Ovary (tissue), 9 donors: ENCODE data around the gene GYG2. TPM values are rescaled to one million over a fixed set of nuclear protein-coding genes. Genes with fewer than 3 reads are reported as not detected.
"Not testable (repeated sequence)": the region's sequence is repeated elsewhere in the genome, so short reads cannot be mapped to it uniquely, and the experiment has no call there.

Experiments used
- DNase-seq, 5 donors: peaks; one replicate each; pipeline ENCODE4 v3.0.0-alpha.2; 2019 to 2020
- H3K27ac ChIP-seq, 2 donors: fragments of 200-600 bp; one replicate each; pipeline versions ENCODE4 v1.5.1 to v1.8.0; 2019 to 2022
- H3K27me3 ChIP-seq: fragments of 200-600 bp; one replicate; pipeline ENCODE4 v1.8.0; 2022
- H3K36me3 ChIP-seq: fragments of 200-600 bp; sonication (generic); one replicate; pipeline ENCODE4 v1.5.1; 2019
- H3K4me1 ChIP-seq: one replicate; pipeline ENCODE4 v1.8.1; 2013; ENCODE audit warnings: mild to moderate bottlenecking, moderate library complexity; ENCODE audit not compliant: insufficient read depth
- H3K4me3 ChIP-seq: fragments of 200-600 bp; sonication (generic); one replicate; pipeline ENCODE4 v1.5.1; 2017
- H3K9me3 ChIP-seq, 2 donors: fragments of 200-600 bp in 1 of 2; sonication (generic) in 1 of 2; one replicate each; pipeline versions ENCODE4 v1.5.1 to v1.8.1; 2013 to 2019; ENCODE audit warnings: mild to moderate bottlenecking in 1 of 2, moderate library complexity in 1 of 2
- EP300 ChIP-seq: sonication (generic); formaldehyde crosslinking; IDR thresholded peaks from one replicate; pipeline ENCODE4 v1.6.1; 2017; ENCODE audit warnings: antibody characterized with exemption
- POLR2A ChIP-seq: fragments of 450-650 bp; IDR thresholded peaks from one replicate; pipeline ENCODE4 v1.6.1; 2017; ENCODE audit warnings: antibody characterized with exemption, mild to moderate bottlenecking, moderate library complexity
- WGBS, 3 donors: extraction: QIAGEN DNeasy Blood & Tissue Kit in 1 of 3; methylation state at CpG; one replicate each; pipeline versions ENCODE4 v1.1.5 to v1.1.7; 2013 to 2017; 5-methylcytosine and 5-hydroxymethylcytosine counted together
- intact Hi-C, 4 donors: fragments of 100-400 bp; cut with DNase I; formaldehyde crosslinking; loops; one replicate each; pipeline versions ENCODE4 v1.11.0 to v1.15.1; 2022 to 2023
- polyA plus RNA-seq, 2 donors: library from polyadenylated mRNA; stranded (reverse); fragments of 200-250 nt in 1 of 2; fragments of 350-450 nt in 1 of 2; fragmentation: Illumina TruSeq in 1 of 2; extraction: RNeasy Lipid Tissue Mini Kit (QIAGEN cat#74804) in 1 of 2; gene quantifications; one replicate each; pipeline ENCODE4 v1.2.3, GENCODE V29; 2013 to 2014
- total RNA-seq, 7 donors: library from RNA; depleted of rRNA in 2 of 7; stranded (reverse); fragments of >200 nt in 2 of 7; fragmentation: NEBNext Ultra II Directional in 3 of 7; extraction: Animal tissue kit (Norgen Biotek cat#: 25700) in 3 of 7; gene quantifications; one replicate each; pipeline versions ENCODE4 v1.1.0 to v1.2.4, GENCODE V29; 2016 to 2023
- TF ChIP-seq, protein P1 (sequence below), 3 donors: fragments of 450-650 bp in 2 of 3; fragments of 200-600 bp in 1 of 3; IDR thresholded peaks; one replicate each; pipeline versions ENCODE4 v1.5.1 to v1.8.0; 2016 to 2022; ENCODE audit warnings: antibody characterized with exemption in 3 of 3, mild to moderate bottlenecking in 1 of 3
- donor health status: DM: no; HTN: no; CAD: no; lungs with moderate emphysema.
- donor health status: DM: no; HTN: no; CAD: no.
- donor health status: Bipolar disorder and iron deficiency.
- donor health status: DM: yes; HTN: yes; CAD: no.
- donor health status: DM: no; HTN: no; CAD: no.
- donor health status: DM: yes; HTN: yes; CAD: no.

Gene GYG2
- total and polyA plus RNA-seq, 9 donors, result 0.72 to 9.0 (median 3.9) TPM

DNA sequence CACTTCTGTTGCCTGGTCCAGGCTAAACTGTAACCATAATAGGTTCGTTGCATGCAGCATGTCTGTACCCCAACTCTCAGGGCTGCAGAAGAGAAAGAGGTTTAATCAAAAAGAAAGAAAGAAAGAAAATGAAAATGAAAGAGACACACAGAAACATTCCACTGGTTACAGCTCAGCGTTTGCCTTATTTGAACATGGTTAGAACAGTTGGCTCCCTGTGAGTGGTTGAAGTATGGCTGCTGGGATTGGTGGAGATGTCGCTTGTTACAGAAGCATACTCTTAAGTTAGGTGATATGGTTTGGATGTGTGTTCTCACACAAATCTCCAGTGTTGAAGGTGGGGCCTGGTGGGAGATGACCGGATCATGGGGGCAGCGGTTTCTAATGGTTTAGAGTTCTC lies 64.1 kb downstream of the GYG2 start:
- TF ChIP-seq EP300, result no peak
- TF ChIP-seq POLR2A, result no peak
- TF ChIP-seq, protein P1, sequence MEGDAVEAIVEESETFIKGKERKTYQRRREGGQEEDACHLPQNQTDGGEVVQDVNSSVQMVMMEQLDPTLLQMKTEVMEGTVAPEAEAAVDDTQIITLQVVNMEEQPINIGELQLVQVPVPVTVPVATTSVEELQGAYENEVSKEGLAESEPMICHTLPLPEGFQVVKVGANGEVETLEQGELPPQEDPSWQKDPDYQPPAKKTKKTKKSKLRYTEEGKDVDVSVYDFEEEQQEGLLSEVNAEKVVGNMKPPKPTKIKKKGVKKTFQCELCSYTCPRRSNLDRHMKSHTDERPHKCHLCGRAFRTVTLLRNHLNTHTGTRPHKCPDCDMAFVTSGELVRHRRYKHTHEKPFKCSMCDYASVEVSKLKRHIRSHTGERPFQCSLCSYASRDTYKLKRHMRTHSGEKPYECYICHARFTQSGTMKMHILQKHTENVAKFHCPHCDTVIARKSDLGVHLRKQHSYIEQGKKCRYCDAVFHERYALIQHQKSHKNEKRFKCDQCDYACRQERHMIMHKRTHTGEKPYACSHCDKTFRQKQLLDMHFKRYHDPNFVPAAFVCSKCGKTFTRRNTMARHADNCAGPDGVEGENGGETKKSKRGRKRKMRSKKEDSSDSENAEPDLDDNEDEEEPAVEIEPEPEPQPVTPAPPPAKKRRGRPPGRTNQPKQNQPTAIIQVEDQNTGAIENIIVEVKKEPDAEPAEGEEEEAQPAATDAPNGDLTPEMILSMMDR (IDR thresholded peaks at IDR 0.05), result no peak
- DNase-seq, result no peak
- Histone ChIP-seq H3K27me3 (no peaks in the 10 kb centered on the region), H3K27ac (no peak overlapping the region), H3K4me1 (no peaks in the 10 kb centered on the region), H3K4me3 (no peak overlapping the region), H3K9me3 (no peaks in the 10 kb centered on the region), H3K36me3 (no peaks in the 10 kb centered on the region)
- intact Hi-C loops, result no loop called here
- WGBS, 3 donors, result 82 to 85% (median 83%) methylated on average over 5 of the region's 5 CpGs

DNA sequence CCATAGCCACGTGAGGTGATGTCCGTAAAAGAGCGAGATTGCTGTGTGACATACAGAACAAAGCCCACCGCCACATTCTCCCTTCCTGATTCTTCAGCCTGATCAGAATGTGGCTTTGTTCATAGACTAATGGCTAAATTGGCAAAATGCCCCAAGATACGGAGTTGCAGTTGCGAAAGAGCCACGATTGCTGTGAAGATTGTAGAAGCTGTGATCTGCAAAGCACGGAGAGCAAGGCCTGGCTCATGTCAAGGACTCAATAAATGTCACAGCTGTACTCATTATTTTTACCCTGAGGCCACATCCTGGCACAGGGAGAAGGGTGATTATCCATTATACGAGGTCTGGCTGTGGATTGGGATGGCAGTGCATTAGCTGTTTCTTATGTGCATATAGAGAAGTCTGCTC lies 66.2 kb downstream of the GYG2 start:
- 31 to 44% (median 34%) methylated on average over 9 of the region's 9 CpGs for WGBS, 3 donors
- no peak overlapping the region for H3K4me3 ChIP-seq
- intact Hi-C loops, result no loop called here

DNA sequence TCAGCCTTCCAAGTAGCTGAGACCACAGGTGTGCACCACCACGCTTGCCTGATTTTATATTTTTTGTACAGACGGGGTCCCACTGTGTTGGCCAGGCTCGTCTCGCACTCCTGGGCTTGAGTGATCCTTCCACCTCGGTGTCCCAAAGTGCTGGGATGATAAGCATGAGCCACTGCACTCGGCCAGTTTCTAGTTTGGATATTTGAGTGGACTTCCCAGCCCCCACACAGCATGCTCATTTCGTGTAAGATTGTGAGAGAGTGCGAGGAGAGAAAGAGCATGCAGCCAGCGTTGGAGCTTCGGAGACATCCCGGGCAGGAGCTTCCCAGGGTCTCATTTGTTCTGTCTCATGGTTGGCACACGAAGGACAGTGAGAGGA lies 68.6 kb downstream of the GYG2 start:
- no peak for DNase-seq
- Histone ChIP-seq H3K4me3 (no peak overlapping the region), H3K4me1 (no peaks in the 10 kb centered on the region), H3K9me3 (no peaks in the 10 kb centered on the region), H3K36me3 (no peaks in the 10 kb centered on the region), H3K27ac (no peak overlapping the region), H3K27me3 (no peaks in the 10 kb centered on the region)
- 51 to 58% (median 54%) methylated on average over 12 of the region's 12 CpGs for WGBS, 3 donors
- TF ChIP-seq POLR2A, result no peak
- TF ChIP-seq, protein P1 (IDR thresholded peaks at IDR 0.05), result no peak
- no peak for TF ChIP-seq EP300
- intact Hi-C loops, result no loop called here

More for the DNA sequence above, 66.2 kb downstream of the GYG2 start:
- no peaks in the 10 kb centered on the region for H3K9me3 ChIP-seq
- no peak overlapping the region for H3K27ac ChIP-seq
- no peaks in the 10 kb centered on the region for H3K4me1 ChIP-seq
- no peak for DNase-seq
- no peaks in the 10 kb centered on the region for H3K27me3 ChIP-seq
- H3K36me3 ChIP-seq, result no peaks in the 10 kb centered on the region
- no peak for TF ChIP-seq POLR2A
- no peak for TF ChIP-seq EP300
- TF ChIP-seq, protein P1 (IDR thresholded peaks at IDR 0.05), result no peak

DNA sequence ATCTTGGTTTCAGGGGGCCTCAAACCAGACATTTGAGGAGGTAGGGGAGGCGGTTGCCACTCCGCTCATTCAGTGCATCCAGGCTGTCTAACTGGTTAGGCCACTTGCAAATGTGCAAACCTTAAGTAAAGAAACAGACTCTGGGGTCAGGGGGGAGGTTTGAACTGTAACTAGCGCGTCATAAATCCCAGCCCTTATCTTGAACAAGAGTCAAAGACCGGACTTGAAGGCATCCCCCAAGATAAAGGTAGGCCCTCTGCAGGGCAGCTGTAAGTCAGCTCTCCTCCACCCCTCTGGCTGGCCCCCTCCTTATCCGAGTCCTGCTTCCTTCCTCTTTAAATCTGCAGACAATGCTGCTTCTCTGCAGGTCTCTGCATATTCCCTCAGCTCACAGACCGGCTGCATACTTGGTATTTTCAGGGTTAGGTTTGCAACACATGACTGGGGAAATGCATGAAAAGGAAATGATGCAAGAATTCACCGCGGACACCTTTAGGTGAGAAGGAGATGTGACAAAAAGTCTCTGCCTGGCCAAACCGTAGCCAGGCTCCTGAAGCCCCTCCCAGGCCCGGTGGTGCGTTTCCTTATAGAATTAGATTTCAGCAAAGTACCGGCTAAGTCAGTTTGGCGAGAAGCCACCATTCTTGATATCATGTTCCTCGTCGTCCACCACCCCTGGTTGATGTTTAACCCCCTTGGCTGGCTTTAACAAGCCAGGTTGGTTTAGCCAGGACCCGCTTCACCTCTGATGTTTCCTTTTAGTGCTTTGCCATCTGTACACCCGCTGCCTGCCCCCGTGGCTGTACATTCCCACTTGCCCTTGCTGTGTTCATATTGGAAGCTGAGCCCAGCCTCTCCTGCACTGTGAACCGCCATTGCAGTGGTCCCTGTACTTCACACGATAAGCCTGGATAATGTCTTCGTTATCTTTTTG lies 69.2 kb downstream of the GYG2 start:
- intact Hi-C loops, H3K27ac ChIP-seq, H3K4me3 ChIP-seq, H3K27me3 ChIP-seq, H3K4me1 ChIP-seq, H3K9me3 ChIP-seq, DNase-seq, H3K36me3 ChIP-seq: not testable (repeated sequence)
- WGBS, 3 donors, result 8 to 9% (median 9%) methylated on average over 22 of the region's 22 CpGs

DNA sequence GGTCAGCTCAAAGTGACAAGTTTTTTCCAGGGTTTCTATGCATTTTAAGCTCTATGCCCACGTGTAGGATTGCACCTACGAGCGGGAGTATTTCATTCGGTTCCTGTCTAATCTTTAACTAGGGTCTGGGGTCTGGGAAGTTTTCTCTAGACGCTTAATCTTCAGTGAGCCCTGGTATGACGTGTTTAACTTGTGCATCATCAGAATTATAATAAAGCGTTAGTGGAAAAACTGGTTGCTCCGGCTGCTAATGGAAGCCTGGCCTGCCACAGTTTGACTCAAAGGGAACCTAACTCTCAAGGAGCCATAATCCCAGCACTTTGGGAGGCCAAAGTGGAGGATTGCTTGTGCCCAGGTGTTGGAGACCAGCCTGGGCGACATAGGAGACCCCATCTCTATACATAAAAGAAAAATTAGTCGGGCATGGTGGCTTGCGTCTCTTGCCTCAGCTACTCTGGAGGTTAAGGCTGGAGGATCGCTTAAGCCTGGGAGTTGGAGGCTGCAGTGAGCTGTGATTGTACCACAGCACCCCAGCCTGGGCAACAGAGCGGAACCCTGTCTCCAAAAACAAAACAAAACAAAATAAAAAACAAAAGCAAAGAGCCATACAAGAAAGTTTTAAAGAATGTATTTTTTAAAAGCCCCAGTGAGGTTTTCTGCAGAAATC lies 70.2 kb downstream of the GYG2 start:
- Histone ChIP-seq H3K27ac (no peak overlapping the region), H3K9me3 (no peaks in the 10 kb centered on the region), H3K36me3 (no peaks in the 10 kb centered on the region), H3K4me3 (no peak overlapping the region), H3K4me1 (no peaks in the 10 kb centered on the region), H3K27me3 (no peaks in the 10 kb centered on the region)
- TF ChIP-seq, protein P1 (IDR thresholded peaks at IDR 0.05), result no peak
- TF ChIP-seq POLR2A, result no peak
- TF ChIP-seq EP300, result no peak
- DNase-seq, result no peak
- WGBS, 3 donors, result 58 to 68% (median 61%) methylated on average over 13 of the region's 13 CpGs
- intact Hi-C loops, result no loop called here
